B cell (primary cell): ENCODE results near the gene MPPE1.

ENCODE experiments used
- CTCF ChIP-seq: fragments of 200-600 bp; IDR thresholded peaks from one replicate; pipeline ENCODE4 v1.8.0; 2022; ENCODE audit warnings: antibody characterized with exemption, mild to moderate bottlenecking
- EZH2 ChIP-seq: IDR thresholded peaks from 2 replicates; pipeline ENCODE4 v1.6.1; 2012; ENCODE audit warnings: borderline replicate concordance, low read depth, mild to moderate bottlenecking, moderate library complexity, low read length; ENCODE audit not compliant: insufficient read depth, poor library complexity, severe bottlenecking

GRCh38 chr18:11937874-11938478 lies 29.9 kb upstream of the MPPE1 start:
- peak; percentile 86 for TF ChIP-seq CTCF
- no peak for TF ChIP-seq EZH2
